ENCODE results near the gene LTN1. TPM values are rescaled to one million over a fixed set of nuclear protein-coding genes. Genes with fewer than 3 reads are reported as not detected.

Gene LTN1
- total RNA-seq, 4 donors from 2014 or later: 19.0 to 21.4 (median 20.9) TPM

DNA sequence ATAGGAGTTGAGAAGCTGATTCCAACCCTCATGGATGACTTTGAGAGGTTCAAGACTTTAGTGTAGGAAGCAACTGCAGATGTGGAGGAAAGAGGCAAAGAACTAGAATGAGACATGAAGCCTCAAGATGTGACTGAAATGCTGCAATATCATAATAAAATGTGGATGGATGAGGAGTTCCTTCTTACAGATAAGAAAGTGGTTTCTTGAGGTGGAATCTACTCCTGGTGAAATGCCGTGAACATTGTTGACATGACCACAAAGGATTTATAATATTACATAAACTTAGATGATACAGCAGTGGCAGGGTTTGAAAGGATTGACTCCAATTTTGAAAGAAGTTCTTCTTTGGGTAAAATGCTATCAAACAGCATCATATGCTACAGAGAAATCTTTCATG is 28.8 kb downstream of the LTN1 start:
- WGBS, 2 donors: 100% methylated on average over 1 of the region's 1 CpG
- TF ChIP-seq POLR2A (IDR thresholded peaks at IDR 0.05): no peak
- TF ChIP-seq, protein P1, sequence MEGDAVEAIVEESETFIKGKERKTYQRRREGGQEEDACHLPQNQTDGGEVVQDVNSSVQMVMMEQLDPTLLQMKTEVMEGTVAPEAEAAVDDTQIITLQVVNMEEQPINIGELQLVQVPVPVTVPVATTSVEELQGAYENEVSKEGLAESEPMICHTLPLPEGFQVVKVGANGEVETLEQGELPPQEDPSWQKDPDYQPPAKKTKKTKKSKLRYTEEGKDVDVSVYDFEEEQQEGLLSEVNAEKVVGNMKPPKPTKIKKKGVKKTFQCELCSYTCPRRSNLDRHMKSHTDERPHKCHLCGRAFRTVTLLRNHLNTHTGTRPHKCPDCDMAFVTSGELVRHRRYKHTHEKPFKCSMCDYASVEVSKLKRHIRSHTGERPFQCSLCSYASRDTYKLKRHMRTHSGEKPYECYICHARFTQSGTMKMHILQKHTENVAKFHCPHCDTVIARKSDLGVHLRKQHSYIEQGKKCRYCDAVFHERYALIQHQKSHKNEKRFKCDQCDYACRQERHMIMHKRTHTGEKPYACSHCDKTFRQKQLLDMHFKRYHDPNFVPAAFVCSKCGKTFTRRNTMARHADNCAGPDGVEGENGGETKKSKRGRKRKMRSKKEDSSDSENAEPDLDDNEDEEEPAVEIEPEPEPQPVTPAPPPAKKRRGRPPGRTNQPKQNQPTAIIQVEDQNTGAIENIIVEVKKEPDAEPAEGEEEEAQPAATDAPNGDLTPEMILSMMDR (IDR thresholded peaks at IDR 0.05): no peak
- no peak overlapping the region for H3K4me3 ChIP-seq (ENCODE audit: low read depth, poor library complexity, severe bottlenecking)
- no peak for DNase-seq (ENCODE audit: low spot score in 2 of 2)
- intact Hi-C loops (cut with DNase I; ENCODE audit: low total_unique reads): no loop called here

GRCh38 chr21:28962465-28962864 is 30.2 kb downstream of the LTN1 start:
- WGBS, 2 donors: 89 to 94% methylated on average over 2 of the region's 2 CpGs
- H3K4me3 ChIP-seq (ENCODE audit: low read depth, poor library complexity, severe bottlenecking): no peak overlapping the region
- intact Hi-C loops (cut with DNase I; ENCODE audit: low total_unique reads): no loop called here

GRCh38 chr21:28961927-28962326 is 30.8 kb downstream of the LTN1 start:
- no peak overlapping the region for H3K4me3 ChIP-seq (ENCODE audit: low read depth, poor library complexity, severe bottlenecking)
- no peak for TF ChIP-seq POLR2A (IDR thresholded peaks at IDR 0.05)
- TF ChIP-seq, protein P1 (IDR thresholded peaks at IDR 0.05): no peak
- intact Hi-C loops (cut with DNase I; ENCODE audit: low total_unique reads): no loop called here
- no peak for DNase-seq (ENCODE audit: low spot score in 2 of 2)
- WGBS, 2 donors: 53 to 57% methylated on average over 3 of the region's 3 CpGs

More at GRCh38 chr21:28962465-28962864, 30.2 kb downstream of the LTN1 start:
- TF ChIP-seq, protein P1 (IDR thresholded peaks at IDR 0.05): no peak
- no peak for TF ChIP-seq POLR2A (IDR thresholded peaks at IDR 0.05)
- no peak for DNase-seq (ENCODE audit: low spot score in 2 of 2)

DNA sequence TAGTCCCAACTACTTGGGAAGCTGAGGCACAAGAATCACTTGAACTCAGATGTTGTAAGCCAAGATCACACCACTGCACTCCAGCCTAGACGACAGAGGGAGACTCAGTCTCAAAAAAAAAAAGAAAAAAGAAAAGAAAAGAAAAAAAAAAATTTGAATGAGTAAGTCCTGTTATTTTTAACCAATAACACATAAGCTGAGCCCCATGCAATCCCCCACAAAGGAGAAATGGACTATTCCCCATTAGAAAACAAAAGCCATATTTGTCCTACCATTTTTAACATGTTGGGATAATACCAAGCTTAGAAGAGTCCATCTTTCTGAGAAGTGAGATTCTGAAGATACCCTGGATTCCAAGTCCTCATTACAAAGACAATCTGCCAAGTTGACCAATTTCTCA is 32.4 kb downstream of the LTN1 start:
- TF ChIP-seq POLR2A (IDR thresholded peaks at IDR 0.05): no peak
- TF ChIP-seq, protein P1 (IDR thresholded peaks at IDR 0.05): no peak
- 92 to 95% methylated on average over 1 of the region's 1 CpG for WGBS, 2 donors
- no peak overlapping the region for H3K4me3 ChIP-seq (ENCODE audit: low read depth, poor library complexity, severe bottlenecking)
- no peak for DNase-seq (ENCODE audit: low spot score in 2 of 2)
- intact Hi-C loops (cut with DNase I; ENCODE audit: low total_unique reads): no loop called here

GRCh38 chr21:28959367-28960099 is 33.1 kb downstream of the LTN1 start:
- DNase-seq (ENCODE audit: low spot score in 2 of 2): no peak
- intact Hi-C loops (cut with DNase I; ENCODE audit: low total_unique reads): no loop called here
- WGBS, 2 donors: 90 to 92% methylated on average over 7 of the region's 7 CpGs
- H3K4me3 ChIP-seq (ENCODE audit: low read depth, poor library complexity, severe bottlenecking): no peak overlapping the region
- TF ChIP-seq, protein P1 (IDR thresholded peaks at IDR 0.05): no peak
- TF ChIP-seq POLR2A (IDR thresholded peaks at IDR 0.05): no peak

DNA sequence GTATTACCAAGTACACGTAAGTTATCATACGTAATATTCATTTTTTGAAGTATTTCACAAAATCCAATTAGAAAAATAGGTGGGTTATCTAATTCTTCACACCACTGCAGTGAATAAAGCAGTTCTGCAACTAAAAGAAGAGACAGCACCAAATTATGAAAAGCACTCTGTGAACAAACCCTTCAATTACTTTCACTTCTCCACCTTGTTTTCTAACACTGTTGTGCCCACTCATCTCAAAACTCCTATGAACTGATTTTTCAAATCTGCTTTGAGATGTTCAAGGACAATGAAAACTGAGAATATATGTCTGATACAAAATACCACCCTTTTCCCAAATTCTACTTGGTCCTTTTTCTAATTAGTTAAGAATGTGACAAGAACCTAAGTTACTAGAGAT is 39.4 kb downstream of the LTN1 start:
- no peak for DNase-seq (ENCODE audit: low spot score in 2 of 2)
- WGBS, 2 donors: 97 to 98% methylated on average over 2 of the region's 2 CpGs
- intact Hi-C loops (cut with DNase I; ENCODE audit: low total_unique reads): no loop called here
- no peak overlapping the region for H3K4me3 ChIP-seq (ENCODE audit: low read depth, poor library complexity, severe bottlenecking)
- TF ChIP-seq, protein P1 (IDR thresholded peaks at IDR 0.05): no peak
- TF ChIP-seq POLR2A (IDR thresholded peaks at IDR 0.05): no peak

Data from lower leg skin (tissue), 4 donors.